ENCODE data around the gene KCTD20.

The KCTD20 gene

GRCh38 chr6:36510365-36510764, 67.6 kb downstream of the KCTD20 start:
- TF ChIP-seq, protein P1, sequence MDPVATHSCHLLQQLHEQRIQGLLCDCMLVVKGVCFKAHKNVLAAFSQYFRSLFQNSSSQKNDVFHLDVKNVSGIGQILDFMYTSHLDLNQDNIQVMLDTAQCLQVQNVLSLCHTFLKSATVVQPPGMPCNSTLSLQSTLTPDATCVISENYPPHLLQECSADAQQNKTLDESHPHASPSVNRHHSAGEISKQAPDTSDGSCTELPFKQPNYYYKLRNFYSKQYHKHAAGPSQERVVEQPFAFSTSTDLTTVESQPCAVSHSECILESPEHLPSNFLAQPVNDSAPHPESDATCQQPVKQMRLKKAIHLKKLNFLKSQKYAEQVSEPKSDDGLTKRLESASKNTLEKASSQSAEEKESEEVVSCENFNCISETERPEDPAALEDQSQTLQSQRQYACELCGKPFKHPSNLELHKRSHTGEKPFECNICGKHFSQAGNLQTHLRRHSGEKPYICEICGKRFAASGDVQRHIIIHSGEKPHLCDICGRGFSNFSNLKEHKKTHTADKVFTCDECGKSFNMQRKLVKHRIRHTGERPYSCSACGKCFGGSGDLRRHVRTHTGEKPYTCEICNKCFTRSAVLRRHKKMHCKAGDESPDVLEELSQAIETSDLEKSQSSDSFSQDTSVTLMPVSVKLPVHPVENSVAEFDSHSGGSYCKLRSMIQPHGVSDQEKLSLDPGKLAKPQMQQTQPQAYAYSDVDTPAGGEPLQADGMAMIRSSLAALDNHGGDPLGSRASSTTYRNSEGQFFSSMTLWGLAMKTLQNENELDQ (tag by site-specific recombination; IDR thresholded peaks at IDR 0.05; ENCODE audit: low read depth): no peak
- TF ChIP-seq ZNF391 (tag by site-specific recombination; IDR thresholded peaks at IDR 0.05; ENCODE audit: borderline replicate concordance, low read depth): no peak
- no peak for TF ChIP-seq ZNF157 (tag by site-specific recombination; IDR thresholded peaks at IDR 0.05)
- TF ChIP-seq HOXC10 (CRISPR knock-in tag; IDR thresholded peaks at IDR 0.05): no peak
- TF ChIP-seq ZNF394 (tag by site-specific recombination; IDR thresholded peaks at IDR 0.05; ENCODE audit: borderline replicate concordance): no peak
- H3K4me3 ChIP-seq (ENCODE audit: low read depth, low read length): no peak overlapping the region
- no peaks in the 10 kb centered on the region for H3K9me3 ChIP-seq (ENCODE audit: control insufficient read depth, insufficient read depth, low read depth, low read length)
- H3K4me1 ChIP-seq (ENCODE audit: control insufficient read depth, insufficient read depth, low read length): no peaks in the 10 kb centered on the region
- ChIA-PET CTCF (no interaction called here), POLR2A (no interaction called here)
- no peak overlapping the region for H3K27ac ChIP-seq (ENCODE audit: extremely low read depth, low read depth, low read length)
- peaks cover 29 to 48% of the 10 kb centered on the region in 2 experiments for H3K36me3 ChIP-seq (ENCODE audit: control insufficient read depth in 2 of 2, insufficient read depth in 1 of 2, low read length in 2 of 2)

- CTCF ChIA-PET: interaction anchor here (0.7 kb wide), 2 partner anchors 15 to 19 kb away, joined by 4 to 6 read pairs; no protein-coding TSS in a partner anchor
- no peak overlapping the region for H3K27ac ChIP-seq (ENCODE audit: extremely low read depth, low read depth, low read length)
- TF ChIP-seq ZNF211 (tag by site-specific recombination; IDR thresholded peaks at IDR 0.05; ENCODE audit: low read depth) (no peak), ZNF132 (tag by site-specific recombination; IDR thresholded peaks at IDR 0.05; ENCODE audit: borderline replicate concordance) (no peak), ZNF146 (tag by site-specific recombination; IDR thresholded peaks at IDR 0.05) (no peak), ZNF521 (tag by site-specific recombination; IDR thresholded peaks at IDR 0.05) (no peak), KLF8 (tag by site-specific recombination; IDR thresholded peaks at IDR 0.05) (no peak), ZNF404 (tag by site-specific recombination; IDR thresholded peaks at IDR 0.05) (no peak), ZNF530 (tag by site-specific recombination; IDR thresholded peaks at IDR 0.05; ENCODE audit: low read depth) (no peak), ZNF664 (tag by site-specific recombination; IDR thresholded peaks at IDR 0.05) (no peak), MYNN (tag by site-specific recombination; IDR thresholded peaks at IDR 0.05; ENCODE audit: borderline replicate concordance) (no peak), HOXD13 (CRISPR knock-in tag; IDR thresholded peaks at IDR 0.05; ENCODE audit: borderline replicate concordance) (no peak), ZNF394 (tag by site-specific recombination; IDR thresholded peaks at IDR 0.05; ENCODE audit: borderline replicate concordance) (no peak), ZNF350 (tag by site-specific recombination; IDR thresholded peaks at IDR 0.05) (no peak), RBAK (tag by site-specific recombination; IDR thresholded peaks at IDR 0.05) (no peak), ZNF785 (tag by site-specific recombination; IDR thresholded peaks at IDR 0.05) (no peak)
- TF ChIP-seq, protein P2, sequence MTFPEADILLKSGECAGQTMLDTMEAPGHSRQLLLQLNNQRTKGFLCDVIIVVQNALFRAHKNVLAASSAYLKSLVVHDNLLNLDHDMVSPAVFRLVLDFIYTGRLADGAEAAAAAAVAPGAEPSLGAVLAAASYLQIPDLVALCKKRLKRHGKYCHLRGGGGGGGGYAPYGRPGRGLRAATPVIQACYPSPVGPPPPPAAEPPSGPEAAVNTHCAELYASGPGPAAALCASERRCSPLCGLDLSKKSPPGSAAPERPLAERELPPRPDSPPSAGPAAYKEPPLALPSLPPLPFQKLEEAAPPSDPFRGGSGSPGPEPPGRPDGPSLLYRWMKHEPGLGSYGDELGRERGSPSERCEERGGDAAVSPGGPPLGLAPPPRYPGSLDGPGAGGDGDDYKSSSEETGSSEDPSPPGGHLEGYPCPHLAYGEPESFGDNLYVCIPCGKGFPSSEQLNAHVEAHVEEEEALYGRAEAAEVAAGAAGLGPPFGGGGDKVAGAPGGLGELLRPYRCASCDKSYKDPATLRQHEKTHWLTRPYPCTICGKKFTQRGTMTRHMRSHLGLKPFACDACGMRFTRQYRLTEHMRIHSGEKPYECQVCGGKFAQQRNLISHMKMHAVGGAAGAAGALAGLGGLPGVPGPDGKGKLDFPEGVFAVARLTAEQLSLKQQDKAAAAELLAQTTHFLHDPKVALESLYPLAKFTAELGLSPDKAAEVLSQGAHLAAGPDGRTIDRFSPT (tag by site-specific recombination; IDR thresholded peaks at IDR 0.05): no peak
- no peaks in the 10 kb centered on the region for H3K4me1 ChIP-seq (ENCODE audit: control insufficient read depth, insufficient read depth, low read length)
- POLR2A ChIA-PET: no interaction called here
- H3K4me3 ChIP-seq (ENCODE audit: low read depth, low read length): no peak overlapping the region
- H3K36me3 ChIP-seq (ENCODE audit: control insufficient read depth in 2 of 2, insufficient read depth in 1 of 2, low read length in 2 of 2): peaks cover 24 to 58% of the 10 kb centered on the region in 2 experiments; a peak in 2 of 3 replicates
- H3K9me3 ChIP-seq (ENCODE audit: control insufficient read depth, insufficient read depth, low read depth, low read length): no peaks in the 10 kb centered on the region
These were observed 72.0 kb downstream of the KCTD20 start for GRCh38 chr6:36514554-36515456.
